OCI-LY7 (cell line): ENCODE data around the gene KIFC1. TPM values are rescaled to one million over a fixed set of nuclear protein-coding genes. Genes with fewer than 3 reads are reported as not detected.
"Not testable (repeated sequence)": the region's sequence is repeated elsewhere in the genome, so short reads cannot be mapped to it uniquely, and the experiment has no call there.

Source experiments
- BruUV-seq: library from RNA; stranded (reverse); fragments of 400-500 nt; replicated peaks from 2 replicates; lab custom pipeline; 2021; lab: Mats Ljungman, UMichigan
- CTCF ChIA-PET: fragments of 300-600 bp; sonication (Branson Sonifier 250); formaldehyde crosslinking; loops from one replicate; lab custom pipeline; 2022; ENCODE audit warnings: antibody characterized with exemption; ENCODE audit not compliant: unreplicated experiment; lab: Charles Lee
- POLR2A ChIA-PET: fragments of 300-600 bp; sonication (Branson Sonifier 250); formaldehyde crosslinking; loops from one replicate; lab custom pipeline; 2022; ENCODE audit warnings: antibody characterized with exemption; lab: Charles Lee
- DNase-seq: peaks from one replicate; pipeline ENCODE4 v3.0.0-alpha.2; 2015; ENCODE audit warnings: low spot score
- H2AFZ ChIP-seq: fragments of 200-600 bp; sonication (generic), shearing (Covaris generic); 2 replicates; pipeline ENCODE4 v1.6.1; 2014; ENCODE audit warnings: mild to moderate bottlenecking, antibody characterized with exemption, low read length, moderate library complexity
- H3K27ac ChIP-seq: fragments of 200-600 bp; sonication (generic); 2 replicates; pipeline ENCODE4 v1.5.1; 2014; ENCODE audit warnings: mixed run types, low read depth, mild to moderate bottlenecking, moderate library complexity, low read length, inconsistent platforms; ENCODE audit not compliant: poor library complexity, severe bottlenecking
- H3K36me3 ChIP-seq: fragments of 200-600 bp; sonication (generic); 2 replicates; pipeline ENCODE4 v1.6.1; 2014; ENCODE audit warnings: mild to moderate bottlenecking, antibody characterized with exemption, low read length, moderate library complexity, mixed read lengths; ENCODE audit not compliant: insufficient read depth
- H3K4me1 ChIP-seq: fragments of 200-600 bp; sonication (generic); 2 replicates; pipeline ENCODE4 v1.5.1; 2014; ENCODE audit warnings: mild to moderate bottlenecking, low read length; ENCODE audit not compliant: insufficient read depth, poor library complexity, severe bottlenecking
- H3K4me2 ChIP-seq: fragments of 200-600 bp; sonication (generic); 2 replicates; pipeline ENCODE4 v1.6.1; 2014; ENCODE audit warnings: mild to moderate bottlenecking, low read length
- H3K4me3 ChIP-seq: fragments of 200-600 bp; sonication (generic); 2 replicates; pipeline ENCODE4 v1.5.1; 2014; ENCODE audit warnings: mild to moderate bottlenecking, low read depth, low read length; ENCODE audit not compliant: poor library complexity, severe bottlenecking
- H3K79me2 ChIP-seq: fragments of 200-600 bp; sonication (generic); 2 replicates; pipeline ENCODE4 v1.6.1; 2016; ENCODE audit warnings: low read depth, mild to moderate bottlenecking, low read length, moderate library complexity, mixed read lengths; ENCODE audit not compliant: insufficient read depth
- H3K9me2 ChIP-seq: fragments of 200-600 bp; sonication (generic); 2 replicates; pipeline ENCODE4 v1.6.1; 2016; ENCODE audit warnings: mild to moderate bottlenecking, low read length, mixed read lengths; ENCODE audit not compliant: insufficient read depth
- H3K9me3 ChIP-seq: fragments of 200-600 bp; sonication (generic); 2 replicates; pipeline ENCODE4 v1.6.1; 2014; ENCODE audit warnings: mild to moderate bottlenecking, mixed run types, low read length, mixed read lengths
- H4K20me1 ChIP-seq: fragments of 200-600 bp; sonication (generic); 2 replicates; pipeline ENCODE4 v1.6.1; 2014; ENCODE audit warnings: mild to moderate bottlenecking, antibody characterized with exemption, low read length, moderate library complexity, mixed read lengths; ENCODE audit not compliant: insufficient read depth
- EZH2phosphoT487 ChIP-seq: fragments of 200-600 bp; sonication (generic); IDR thresholded peaks from 2 replicates; pipeline ENCODE4 v1.6.1; 2018; ENCODE audit warnings: low read depth, borderline replicate concordance, mild to moderate bottlenecking, mixed run types, antibody characterized with exemption, low read length, moderate library complexity, mixed read lengths
- intact Hi-C: fragments of 100-400 bp; cut with micrococcal nuclease; formaldehyde crosslinking; loops from one replicate; pipeline ENCODE4 v1.10.0; 2022; ENCODE audit not compliant: unreplicated experiment
- total RNA-seq, 2 experiments: library from RNA; depleted of rRNA in 1 of 2; stranded (reverse); fragments of >200 nt in 1 of 2; shearing (Covaris generic) in 1 of 2; gene quantifications; 2 replicates each; pipeline ENCODE4 v1.2.3, GENCODE V29; 2014 to 2022
- TF ChIP-seq, protein P1 (sequence below): fragments of 200-600 bp; sonication (generic); conservative IDR thresholded peaks from 2 replicates; pipeline ENCODE4 v1.5.1; 2014; ENCODE audit warnings: mild to moderate bottlenecking, antibody characterized with exemption, low read length, moderate library complexity, mixed read lengths

The KIFC1 gene
- total RNA-seq, 2 experiments from 2014 or later: 138 to 167 TPM

DNA sequence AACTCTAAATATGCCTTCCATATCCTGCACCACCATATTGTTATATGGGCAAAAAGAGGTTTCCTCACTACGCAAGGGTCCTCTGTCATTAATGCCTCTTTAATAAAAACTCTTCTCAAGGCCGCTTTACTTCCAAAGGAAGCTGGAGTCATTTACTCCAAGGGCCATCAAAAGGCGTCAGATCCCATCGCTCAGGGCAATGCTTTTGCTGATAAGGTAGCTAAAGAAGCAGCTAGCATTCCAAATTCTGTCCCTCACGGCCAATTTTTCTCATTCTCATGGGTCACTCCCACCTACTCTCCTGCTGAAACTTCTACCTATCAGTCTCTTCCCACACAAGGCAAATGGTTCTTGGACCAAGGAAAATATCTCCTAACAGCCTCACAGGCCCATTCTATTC is 43.8 kb upstream of the KIFC1 start:
- H3K36me3 ChIP-seq: no peaks in the 10 kb centered on the region
- H3K79me2 ChIP-seq: no peaks in the 10 kb centered on the region
- no peaks in the 10 kb centered on the region for H3K9me3 ChIP-seq
- no peak overlapping the region for H3K4me3 ChIP-seq
- H3K9me2 ChIP-seq: no peaks in the 10 kb centered on the region
- ChIA-PET CTCF (no interaction called here), POLR2A (interaction anchor here (0.6 kb wide), 1 partner anchor 30 kb away, joined by 3 read pairs; the partner anchor contains the start of gene ZBTB22)
- H3K4me2 ChIP-seq: no peak overlapping the region
- no peak for TF ChIP-seq EZH2phosphoT487
- TF ChIP-seq, protein P1, sequence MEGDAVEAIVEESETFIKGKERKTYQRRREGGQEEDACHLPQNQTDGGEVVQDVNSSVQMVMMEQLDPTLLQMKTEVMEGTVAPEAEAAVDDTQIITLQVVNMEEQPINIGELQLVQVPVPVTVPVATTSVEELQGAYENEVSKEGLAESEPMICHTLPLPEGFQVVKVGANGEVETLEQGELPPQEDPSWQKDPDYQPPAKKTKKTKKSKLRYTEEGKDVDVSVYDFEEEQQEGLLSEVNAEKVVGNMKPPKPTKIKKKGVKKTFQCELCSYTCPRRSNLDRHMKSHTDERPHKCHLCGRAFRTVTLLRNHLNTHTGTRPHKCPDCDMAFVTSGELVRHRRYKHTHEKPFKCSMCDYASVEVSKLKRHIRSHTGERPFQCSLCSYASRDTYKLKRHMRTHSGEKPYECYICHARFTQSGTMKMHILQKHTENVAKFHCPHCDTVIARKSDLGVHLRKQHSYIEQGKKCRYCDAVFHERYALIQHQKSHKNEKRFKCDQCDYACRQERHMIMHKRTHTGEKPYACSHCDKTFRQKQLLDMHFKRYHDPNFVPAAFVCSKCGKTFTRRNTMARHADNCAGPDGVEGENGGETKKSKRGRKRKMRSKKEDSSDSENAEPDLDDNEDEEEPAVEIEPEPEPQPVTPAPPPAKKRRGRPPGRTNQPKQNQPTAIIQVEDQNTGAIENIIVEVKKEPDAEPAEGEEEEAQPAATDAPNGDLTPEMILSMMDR: no peak
- no peak overlapping the region for H3K27ac ChIP-seq
- DNase-seq: no peak
- H3K4me1 ChIP-seq: peaks cover 29% of the 10 kb centered on the region
- no peaks in the 10 kb centered on the region for H4K20me1 ChIP-seq
- BruUV-seq: no TSS peak
- no peak overlapping the region for H2AFZ ChIP-seq
- intact Hi-C loops: no loop called here

DNA sequence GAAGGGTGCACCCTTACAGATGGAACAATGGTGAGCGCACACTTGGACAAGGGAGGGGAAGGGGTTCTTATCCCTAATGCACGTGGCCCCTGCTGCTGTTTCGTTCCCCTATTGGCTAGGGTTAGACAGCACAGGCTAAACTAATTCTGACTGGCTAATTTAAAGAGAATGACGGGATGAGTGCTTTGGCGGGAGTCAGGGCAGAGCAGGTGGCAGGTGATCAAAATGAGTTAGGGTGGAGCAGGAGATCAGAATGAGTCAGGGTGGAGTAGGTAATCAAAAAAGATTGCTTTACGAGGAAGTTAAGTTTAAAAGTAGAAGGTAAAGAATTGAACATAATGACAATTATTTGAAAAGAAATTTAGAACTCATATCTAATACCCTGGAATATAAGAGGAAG is 35.8 kb upstream of the KIFC1 start:
- intact Hi-C loops, POLR2A ChIA-PET, H3K9me2 ChIP-seq, H3K4me2 ChIP-seq, H2AFZ ChIP-seq, H3K36me3 ChIP-seq, H3K9me3 ChIP-seq, H3K79me2 ChIP-seq, H4K20me1 ChIP-seq, BruUV-seq, DNase-seq, H3K4me1 ChIP-seq, H3K27ac ChIP-seq, CTCF ChIA-PET, H3K4me3 ChIP-seq: not testable (repeated sequence)

DNA sequence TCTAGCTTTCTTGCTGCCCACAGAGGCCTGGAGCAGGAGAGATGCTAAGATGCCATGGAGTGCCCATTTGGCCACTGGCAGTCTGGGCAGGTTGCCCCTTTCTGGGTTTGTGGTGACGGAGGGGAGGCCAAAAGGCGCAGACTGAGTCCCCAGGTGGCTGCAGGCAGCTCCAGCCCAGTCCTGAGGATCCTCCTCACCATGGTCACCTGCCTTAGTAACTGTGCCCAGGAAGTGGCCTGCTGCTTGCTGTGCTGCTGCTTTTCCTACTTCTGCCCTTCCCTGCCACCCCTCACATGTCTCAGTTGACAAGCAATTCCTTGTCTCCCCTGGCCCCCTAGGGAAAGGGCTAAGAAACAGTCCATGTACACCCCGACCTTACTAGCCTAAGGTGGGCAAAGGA is 35.3 kb upstream of the KIFC1 start:
- CTCF ChIA-PET: no interaction called here
- POLR2A ChIA-PET: no interaction called here
- intact Hi-C loops: no loop called here
- Histone ChIP-seq H3K4me3 (no peak overlapping the region), H4K20me1 (no peaks in the 10 kb centered on the region), H3K4me1 (no peaks in the 10 kb centered on the region), H3K27ac (no peak overlapping the region), H3K36me3 (no peaks in the 10 kb centered on the region), H3K9me2 (no peaks in the 10 kb centered on the region), H3K9me3 (no peaks in the 10 kb centered on the region), H3K4me2 (no peak overlapping the region), H3K79me2 (no peaks in the 10 kb centered on the region), H2AFZ (no peak overlapping the region)
- no peak for DNase-seq
- no TSS peak for BruUV-seq
- TF ChIP-seq, protein P1: no peak
- TF ChIP-seq EZH2phosphoT487: no peak

DNA sequence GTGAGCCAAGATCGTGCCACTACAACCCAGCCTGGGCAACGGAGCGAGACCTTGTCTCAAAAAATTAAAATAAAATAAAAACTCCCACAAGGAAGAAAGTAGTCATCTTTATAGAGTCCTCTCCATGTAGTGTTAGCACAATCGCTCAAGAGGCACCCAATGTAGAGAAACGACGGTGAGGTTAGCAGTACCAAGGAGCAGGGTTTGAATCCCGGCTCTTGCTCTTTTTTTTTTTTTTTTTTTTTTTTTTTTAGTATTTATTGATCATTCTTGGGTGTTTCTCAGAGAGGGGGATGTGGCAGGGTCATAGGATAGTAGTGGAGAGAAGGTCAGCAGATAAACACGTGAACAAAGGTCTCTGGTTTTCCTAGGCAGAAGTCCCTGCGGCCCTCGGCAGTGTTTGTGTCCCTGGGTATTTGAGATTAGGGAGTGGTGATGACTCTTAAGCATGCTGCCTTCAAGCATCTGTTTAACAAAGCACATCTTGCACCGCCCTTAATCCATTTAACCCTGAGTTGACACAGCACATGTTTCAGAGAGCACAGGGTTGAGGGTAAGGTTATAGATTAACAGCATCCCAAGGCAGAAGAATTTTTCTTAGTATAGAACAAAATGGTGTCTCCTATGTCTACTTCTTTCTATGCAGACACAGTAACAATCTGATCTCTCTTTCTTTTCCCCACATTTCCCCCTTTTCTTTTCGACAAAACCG is 34.3 kb upstream of the KIFC1 start:
- H3K9me3 ChIP-seq, intact Hi-C loops, H3K4me2 ChIP-seq, H3K4me1 ChIP-seq, H4K20me1 ChIP-seq, H3K27ac ChIP-seq, H3K79me2 ChIP-seq, H3K9me2 ChIP-seq, BruUV-seq, H3K4me3 ChIP-seq, DNase-seq, CTCF ChIA-PET, H2AFZ ChIP-seq, H3K36me3 ChIP-seq: not testable (repeated sequence)
- POLR2A ChIA-PET: interaction anchor here (0.5 to 0.7 kb wide), 2 partner anchors 13 to 16 kb away, joined by 3 read pairs; no protein-coding TSS in a partner anchor
